Lower leg skin (tissue), 3 donors: ENCODE data around the gene EXOSC6.

ENCODE experiments used
- POLR2A ChIP-seq, 2 donors: fragments of 450-650 bp; IDR thresholded peaks; one replicate each; pipeline ENCODE4 v1.6.1; 2016 to 2017; ENCODE audit warnings: antibody characterized with exemption in 2 of 2, mild to moderate bottlenecking in 1 of 2, moderate library complexity in 1 of 2
- TF ChIP-seq, protein P1 (sequence below), 3 donors: fragments of 450-650 bp; IDR thresholded peaks; one replicate each; pipeline ENCODE4 v1.5.1; 2016; ENCODE audit warnings: antibody characterized with exemption in 3 of 3, mild to moderate bottlenecking in 3 of 3, moderate library complexity in 2 of 3

- TF ChIP-seq, protein P1, sequence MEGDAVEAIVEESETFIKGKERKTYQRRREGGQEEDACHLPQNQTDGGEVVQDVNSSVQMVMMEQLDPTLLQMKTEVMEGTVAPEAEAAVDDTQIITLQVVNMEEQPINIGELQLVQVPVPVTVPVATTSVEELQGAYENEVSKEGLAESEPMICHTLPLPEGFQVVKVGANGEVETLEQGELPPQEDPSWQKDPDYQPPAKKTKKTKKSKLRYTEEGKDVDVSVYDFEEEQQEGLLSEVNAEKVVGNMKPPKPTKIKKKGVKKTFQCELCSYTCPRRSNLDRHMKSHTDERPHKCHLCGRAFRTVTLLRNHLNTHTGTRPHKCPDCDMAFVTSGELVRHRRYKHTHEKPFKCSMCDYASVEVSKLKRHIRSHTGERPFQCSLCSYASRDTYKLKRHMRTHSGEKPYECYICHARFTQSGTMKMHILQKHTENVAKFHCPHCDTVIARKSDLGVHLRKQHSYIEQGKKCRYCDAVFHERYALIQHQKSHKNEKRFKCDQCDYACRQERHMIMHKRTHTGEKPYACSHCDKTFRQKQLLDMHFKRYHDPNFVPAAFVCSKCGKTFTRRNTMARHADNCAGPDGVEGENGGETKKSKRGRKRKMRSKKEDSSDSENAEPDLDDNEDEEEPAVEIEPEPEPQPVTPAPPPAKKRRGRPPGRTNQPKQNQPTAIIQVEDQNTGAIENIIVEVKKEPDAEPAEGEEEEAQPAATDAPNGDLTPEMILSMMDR (IDR thresholded peaks at IDR 0.05), result no peak
- TF ChIP-seq POLR2A (IDR thresholded peaks at IDR 0.05), result no peak
Measured at GRCh38 chr16:70290949-70291519, 39.3 kb upstream of the EXOSC6 start.
